ENCODE measurements around the gene DIRAS1. TPM values are rescaled to one million over a fixed set of nuclear protein-coding genes. Genes with fewer than 3 reads are reported as not detected.
A peak's percentile ranks its signal among the peaks of the same experiment; 100 is the strongest.

Gene DIRAS1
- total RNA-seq, 1 experiment from 2014 or later, result 7.8 TPM

GRCh38 chr19:2721570-2722540, 683 bp upstream of the DIRAS1 start:
- no peak overlapping the region for H3K27ac ChIP-seq (ENCODE audit: insufficient read length, low read depth, low read length)
- no peak overlapping the region; the same call in 1 of the 2 replicates for H3K14ac ChIP-seq (ENCODE audit: insufficient read depth, low read length)
- Mint-ChIP-seq H3K4me3 (peak overlapping the region; percentile 72 to 84), H3K27me3 (ENCODE audit: low read depth) (peaks cover 41% of the 10 kb centered on the region), H3K27ac (no peak overlapping the region), H3K4me1 (peaks cover 6 to 15% of the 10 kb centered on the region in 2 experiments), H3K9me3 (no peaks in the 10 kb centered on the region), H3K36me3 (ENCODE audit: insufficient read depth in 1 of 3, low read depth in 3 of 3) (peaks cover 0 to 3% (median 0%) of the 10 kb centered on the region in 3 experiments; a peak in 2 of 7 replicates)
- H2AFZ ChIP-seq (ENCODE audit: low read length), result no peak overlapping the region
- peaks cover 7% of the 10 kb centered on the region for H3K23me2 ChIP-seq (ENCODE audit: insufficient read length, low read depth, low read length, poor library complexity, severe bottlenecking)
- no peak overlapping the region for H2BK12ac ChIP-seq (ENCODE audit: insufficient read length, low read depth, low read length)
- no peak overlapping the region for H2BK5ac ChIP-seq (ENCODE audit: insufficient read length, low read length)
- no peak overlapping the region for H2BK15ac ChIP-seq (ENCODE audit: low read depth, low read length)
- no peak overlapping the region for H3K23ac ChIP-seq (ENCODE audit: insufficient read length, low read depth, low read length)
- no CpG with 5 or more reads among the region's 39 CpGs for WGBS (ENCODE audit: extremely low coverage, insufficient read length, low lambda C conversion rate)
- no peak overlapping the region for H3K4me2 ChIP-seq (ENCODE audit: insufficient read depth, insufficient read length, low read length)
- no peak overlapping the region for H2BK120ac ChIP-seq (ENCODE audit: low read depth, low read length, poor library complexity, severe bottlenecking)
- no peaks in the 10 kb centered on the region for H3K79me1 ChIP-seq (ENCODE audit: insufficient read depth, low read depth, low read length, poor library complexity, severe bottlenecking)
- no peak overlapping the region for H4K91ac ChIP-seq (ENCODE audit: insufficient read length, low read depth, low read length)
- H3K4ac ChIP-seq (ENCODE audit: low read depth, low read length), result no peak overlapping the region
- no peaks in the 10 kb centered on the region for H4K20me1 ChIP-seq (ENCODE audit: control insufficient read depth, insufficient read depth, insufficient read length)
- H3K79me2 ChIP-seq (ENCODE audit: insufficient read depth, low read length), result no peaks in the 10 kb centered on the region
- no peaks in the 10 kb centered on the region for H3K9me3 ChIP-seq (ENCODE audit: control insufficient read depth, low read depth, low read length)
- no peak overlapping the region for H4K5ac ChIP-seq (ENCODE audit: insufficient read length, low read depth, low read length)
- H2AK5ac ChIP-seq (ENCODE audit: insufficient read length, low read length), result no peak overlapping the region
- no peak overlapping the region for H3T11ph ChIP-seq (ENCODE audit: low read length)
- no peak for DNase-seq
- no peak overlapping the region for H2BK20ac ChIP-seq (ENCODE audit: low read depth, low read length, poor library complexity, severe bottlenecking)
- no peak overlapping the region for H4K8ac ChIP-seq (replicated peaks; ENCODE audit: insufficient read length, low read depth, low read length)
- no peaks in the 10 kb centered on the region for H3K27me3 ChIP-seq (ENCODE audit: insufficient read depth, low read length)
- no peak for TF ChIP-seq CTCF (conservative IDR thresholded peaks at IDR 0.05)
- H3K4me1 ChIP-seq (ENCODE audit: insufficient read depth, low read length), result no peaks in the 10 kb centered on the region
- H3K56ac ChIP-seq (ENCODE audit: insufficient read length, low read depth, low read length), result no peak overlapping the region
- no peak overlapping the region for H3K9ac ChIP-seq (ENCODE audit: extremely low read depth, insufficient read length, low read length)
- H3K18ac ChIP-seq (ENCODE audit: insufficient read length, low read depth, low read length), result no peak overlapping the region

All from H9 (cell line).